Stimulated activated CD4-positive, alpha-beta T cell treated with anti-CD3 and anti-CD28 coated beads, Interleukin-1b, Interleukin-23, amount 100 ng/mL, for 1 hour (primary cell): ENCODE measurements around the gene ANKZF1.
"Not testable (repeated sequence)": the region's sequence is repeated elsewhere in the genome, so short reads cannot be mapped to it uniquely, and the experiment has no call there.

Source experiments
- DNase-seq, 2 donors: peaks; one replicate each; pipeline ENCODE4 v3.0.0-alpha.2; 2020; ENCODE audit warnings: low read depth in 2 of 2

Gene ANKZF1, protein sequence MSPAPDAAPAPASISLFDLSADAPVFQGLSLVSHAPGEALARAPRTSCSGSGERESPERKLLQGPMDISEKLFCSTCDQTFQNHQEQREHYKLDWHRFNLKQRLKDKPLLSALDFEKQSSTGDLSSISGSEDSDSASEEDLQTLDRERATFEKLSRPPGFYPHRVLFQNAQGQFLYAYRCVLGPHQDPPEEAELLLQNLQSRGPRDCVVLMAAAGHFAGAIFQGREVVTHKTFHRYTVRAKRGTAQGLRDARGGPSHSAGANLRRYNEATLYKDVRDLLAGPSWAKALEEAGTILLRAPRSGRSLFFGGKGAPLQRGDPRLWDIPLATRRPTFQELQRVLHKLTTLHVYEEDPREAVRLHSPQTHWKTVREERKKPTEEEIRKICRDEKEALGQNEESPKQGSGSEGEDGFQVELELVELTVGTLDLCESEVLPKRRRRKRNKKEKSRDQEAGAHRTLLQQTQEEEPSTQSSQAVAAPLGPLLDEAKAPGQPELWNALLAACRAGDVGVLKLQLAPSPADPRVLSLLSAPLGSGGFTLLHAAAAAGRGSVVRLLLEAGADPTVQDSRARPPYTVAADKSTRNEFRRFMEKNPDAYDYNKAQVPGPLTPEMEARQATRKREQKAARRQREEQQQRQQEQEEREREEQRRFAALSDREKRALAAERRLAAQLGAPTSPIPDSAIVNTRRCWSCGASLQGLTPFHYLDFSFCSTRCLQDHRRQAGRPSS

DNA sequence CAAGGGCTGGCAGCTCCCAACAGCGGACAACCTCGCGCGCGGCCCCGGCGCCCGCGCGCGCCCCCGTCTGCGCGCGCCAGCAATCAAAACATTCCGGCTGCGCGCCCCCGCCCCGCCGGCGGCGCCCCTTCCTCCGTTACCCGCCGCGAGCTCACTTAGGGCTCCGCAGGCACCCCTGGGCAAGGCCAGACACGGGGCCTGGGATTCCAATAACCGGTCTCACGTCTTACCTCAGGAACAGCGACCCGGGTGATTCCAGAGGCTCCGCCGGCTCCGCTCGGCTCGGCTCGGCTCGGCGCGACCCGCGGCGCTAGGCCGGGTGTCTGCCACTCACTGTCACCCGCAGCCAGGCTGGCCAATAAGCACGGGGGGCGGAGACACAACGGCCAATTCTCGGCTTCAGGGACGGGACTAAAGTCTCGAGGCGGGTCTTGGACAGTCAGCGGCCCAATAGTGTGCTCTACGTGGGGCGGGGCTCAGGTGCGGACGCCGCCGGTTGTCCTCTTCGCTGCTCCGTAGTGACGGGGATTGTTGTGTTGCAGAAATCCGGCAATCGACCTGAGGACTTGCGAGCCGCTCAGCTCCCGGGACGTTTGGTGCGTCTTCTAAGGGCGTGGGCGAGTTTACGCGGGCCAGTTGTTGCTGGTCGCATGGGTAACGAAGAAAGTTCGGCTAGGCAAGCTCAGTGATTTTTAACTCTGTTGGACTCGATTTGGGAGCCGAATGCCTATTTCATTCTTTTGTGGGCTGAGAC is at the start of gene ANKZF1, which contains the start of gene ATG9A:
TSS of gene ANKZF1 (plus strand) at position 502 of the 754 bp plus-strand sequence. CDS start 452 bp downstream, outside the sequence.
TSS of gene ATG9A (minus strand) at position 332 of the 754 bp plus-strand sequence. CDS start 1,612 bp downstream, outside the sequence.
- peak; percentile 93 to 95 for DNase-seq

DNA sequence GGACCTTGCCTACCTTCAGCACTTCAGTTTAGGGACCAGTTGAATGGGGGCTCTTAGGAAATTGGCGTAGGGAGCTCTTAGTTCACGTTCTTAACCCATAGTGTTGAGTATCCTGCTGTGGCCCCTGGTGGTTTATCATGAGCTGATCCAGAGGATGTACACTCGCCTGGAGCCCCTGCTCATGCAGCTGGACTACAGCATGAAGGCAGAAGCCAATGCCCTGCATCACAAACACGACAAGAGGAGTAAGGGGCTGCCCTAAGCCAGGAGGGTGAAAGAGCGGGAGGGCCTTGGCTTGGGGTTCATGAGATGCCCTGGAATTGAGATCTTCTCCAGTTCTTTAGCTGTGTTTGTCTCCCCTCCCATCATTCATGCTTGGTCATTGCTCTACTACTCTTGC is 48.6 kb upstream of the ANKZF1 start:
- no peak for DNase-seq

DNA sequence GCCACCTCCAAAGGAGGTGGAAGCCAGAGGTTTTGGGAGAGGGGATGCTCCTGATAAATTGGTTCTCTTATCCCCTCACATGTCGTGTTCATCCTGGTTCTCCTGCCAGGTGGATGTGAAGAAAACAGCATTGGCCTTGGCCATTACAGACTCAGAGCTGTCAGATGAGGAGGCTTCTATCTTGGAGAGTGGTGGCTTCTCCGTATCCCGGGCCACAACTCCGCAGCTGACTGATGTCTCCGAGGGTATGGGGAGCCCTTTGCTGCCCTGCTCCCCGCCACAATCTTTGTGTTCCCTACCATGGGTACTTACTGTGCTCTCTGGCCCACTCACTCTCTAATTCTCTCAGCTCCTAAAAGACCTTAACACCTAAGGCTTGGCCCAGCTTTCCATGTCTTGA is 48.1 kb upstream of the ANKZF1 start:
- DNase-seq = no peak

DNA sequence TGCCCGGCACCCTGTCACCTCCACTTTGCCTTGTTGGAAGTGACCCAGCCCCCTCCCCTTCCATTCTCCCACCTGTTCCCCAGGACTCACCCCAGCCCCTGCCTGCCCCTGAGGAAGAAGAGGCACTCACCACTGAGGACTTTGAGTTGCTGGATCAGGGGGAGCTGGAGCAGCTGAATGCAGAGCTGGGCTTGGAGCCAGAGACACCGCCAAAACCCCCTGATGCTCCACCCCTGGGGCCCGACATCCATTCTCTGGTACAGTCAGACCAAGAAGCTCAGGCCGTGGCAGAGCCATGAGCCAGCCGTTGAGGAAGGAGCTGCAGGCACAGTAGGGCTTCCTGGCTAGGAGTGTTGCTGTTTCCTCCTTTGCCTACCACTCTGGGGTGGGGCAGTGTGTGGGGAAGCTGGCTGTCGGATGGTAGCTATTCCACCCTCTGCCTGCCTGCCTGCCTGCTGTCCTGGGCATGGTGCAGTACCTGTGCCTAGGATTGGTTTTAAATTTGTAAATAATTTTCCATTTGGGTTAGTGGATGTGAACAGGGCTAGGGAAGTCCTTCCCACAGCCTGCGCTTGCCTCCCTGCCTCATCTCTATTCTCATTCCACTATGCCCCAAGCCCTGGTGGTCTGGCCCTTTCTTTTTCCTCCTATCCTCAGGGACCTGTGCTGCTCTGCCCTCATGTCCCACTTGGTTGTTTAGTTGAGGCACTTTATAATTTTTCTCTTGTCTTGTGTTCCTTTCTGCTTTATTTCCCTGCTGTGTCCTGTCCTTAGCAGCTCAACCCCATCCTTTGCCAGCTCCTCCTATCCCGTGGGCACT is 47.1 kb upstream of the ANKZF1 start:
- no peak for DNase-seq

DNA sequence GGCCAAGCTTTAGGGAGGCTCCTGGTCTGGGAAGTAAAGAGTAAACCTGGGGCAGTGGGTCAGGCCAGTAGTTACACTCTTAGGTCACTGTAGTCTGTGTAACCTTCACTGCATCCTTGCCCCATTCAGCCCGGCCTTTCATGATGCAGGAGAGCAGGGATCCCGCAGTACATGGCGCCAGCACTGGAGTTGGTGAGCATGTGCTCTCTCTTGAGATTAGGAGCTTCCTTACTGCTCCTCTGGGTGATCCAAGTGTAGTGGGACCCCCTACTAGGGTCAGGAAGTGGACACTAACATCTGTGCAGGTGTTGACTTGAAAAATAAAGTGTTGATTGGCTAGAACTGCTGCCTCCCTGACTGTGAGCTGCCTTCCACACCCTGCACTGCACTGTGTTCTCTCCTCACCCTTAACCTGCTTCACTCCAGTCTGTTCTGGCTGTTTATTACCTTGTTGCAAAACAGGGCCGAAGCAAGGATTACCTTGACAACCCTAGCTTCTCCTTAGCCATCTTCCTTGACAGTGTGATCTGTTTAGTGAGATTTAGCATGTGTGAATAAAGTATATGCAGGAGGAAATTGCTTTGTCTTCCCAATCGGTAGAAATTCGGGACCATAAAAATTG is 46.3 kb upstream of the ANKZF1 start:
- DNase-seq = no peak

DNA sequence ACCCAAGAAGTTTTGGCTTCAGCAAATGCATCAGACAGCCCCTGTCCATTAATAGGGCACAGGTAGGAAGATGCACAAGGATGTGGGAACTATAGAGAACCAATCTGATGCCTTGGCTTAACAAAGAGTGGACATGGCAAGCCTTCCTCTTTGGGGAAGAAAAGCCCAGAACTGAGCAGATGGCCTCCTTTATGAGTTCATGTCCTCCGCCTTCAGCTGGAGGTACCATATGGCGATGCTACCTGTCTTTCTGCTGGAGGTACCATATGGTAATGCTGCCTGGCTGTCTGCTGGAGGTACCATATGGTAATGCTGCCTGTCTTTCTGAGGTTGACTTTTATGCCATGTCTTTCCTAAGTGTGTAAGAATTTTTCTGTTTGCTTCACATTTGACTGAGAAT is 45.5 kb upstream of the ANKZF1 start:
- DNase-seq = no peak

DNA sequence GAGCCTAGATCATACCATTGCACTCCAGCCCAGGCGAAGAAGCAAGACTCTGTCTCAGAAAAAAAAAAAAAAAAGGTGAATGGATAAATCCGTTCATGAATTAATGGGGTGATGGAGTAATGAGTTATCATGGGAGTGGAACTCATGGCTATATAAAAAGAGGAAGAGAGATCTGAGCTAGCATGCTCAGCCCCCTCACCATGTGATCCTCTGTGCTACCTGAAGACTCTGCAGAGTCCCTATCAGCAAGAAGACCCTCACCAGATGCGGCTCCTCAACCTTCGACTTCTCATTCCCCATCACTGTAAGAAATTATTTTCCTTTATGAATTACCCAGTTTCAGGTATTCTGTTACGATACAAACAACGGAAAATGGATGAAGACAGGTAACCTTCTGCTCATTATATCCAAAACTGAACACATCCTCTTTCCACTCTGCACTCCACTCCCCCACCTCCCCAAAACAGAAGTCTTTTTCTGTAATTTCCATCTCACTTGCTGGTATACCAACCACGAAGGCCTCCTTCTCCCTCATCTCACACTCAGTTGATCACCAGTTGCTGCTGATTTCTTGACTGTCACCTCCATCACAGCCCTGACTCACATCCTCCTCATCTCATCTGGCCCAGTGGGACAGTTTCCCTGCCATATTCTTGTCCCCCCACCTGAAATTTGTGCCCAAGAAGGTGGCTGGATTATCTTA is 42.7 kb upstream of the ANKZF1 start:
- no peak for DNase-seq

DNA sequence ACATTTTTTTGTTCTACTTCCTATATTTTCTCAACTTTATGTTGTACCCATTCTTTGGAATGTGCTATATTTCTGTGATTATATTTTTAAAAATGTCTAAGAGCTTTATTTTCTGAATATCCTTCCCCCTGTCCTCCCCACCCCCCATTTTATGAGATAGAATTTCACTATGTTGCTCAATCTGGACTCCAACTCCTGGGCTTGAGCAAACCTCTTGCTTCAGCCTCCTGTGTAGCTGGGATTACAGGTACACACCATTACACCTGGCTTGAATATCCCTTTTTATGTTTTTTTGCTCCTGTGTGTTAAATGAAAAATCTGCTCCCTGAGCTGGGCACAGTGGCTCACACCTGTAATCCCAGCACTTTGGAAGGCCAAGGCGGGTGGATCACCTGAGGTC is 32.2 kb upstream of the ANKZF1 start:
- no peak for DNase-seq

DNA sequence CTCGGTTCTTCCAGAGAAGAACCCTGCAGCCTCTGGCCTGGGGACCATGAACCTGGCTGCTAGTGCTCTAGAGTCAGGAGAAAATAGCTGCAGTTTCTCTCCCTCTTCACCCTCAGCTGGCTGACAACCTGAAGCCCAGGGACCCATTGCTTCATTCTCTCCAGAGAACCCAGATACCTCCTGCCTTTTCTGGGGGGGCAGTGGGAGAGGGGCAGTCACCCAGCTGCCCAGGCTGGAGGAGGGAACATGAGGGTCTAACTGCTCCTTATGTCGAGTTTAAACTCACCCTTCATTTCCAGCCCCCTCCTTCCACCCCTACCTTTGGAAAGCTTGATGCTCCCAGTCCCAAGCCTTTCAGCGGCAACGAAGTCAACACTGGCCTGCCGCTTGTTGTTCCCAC is 30.6 kb upstream of the ANKZF1 start:
- DNase-seq = no peak

DNA sequence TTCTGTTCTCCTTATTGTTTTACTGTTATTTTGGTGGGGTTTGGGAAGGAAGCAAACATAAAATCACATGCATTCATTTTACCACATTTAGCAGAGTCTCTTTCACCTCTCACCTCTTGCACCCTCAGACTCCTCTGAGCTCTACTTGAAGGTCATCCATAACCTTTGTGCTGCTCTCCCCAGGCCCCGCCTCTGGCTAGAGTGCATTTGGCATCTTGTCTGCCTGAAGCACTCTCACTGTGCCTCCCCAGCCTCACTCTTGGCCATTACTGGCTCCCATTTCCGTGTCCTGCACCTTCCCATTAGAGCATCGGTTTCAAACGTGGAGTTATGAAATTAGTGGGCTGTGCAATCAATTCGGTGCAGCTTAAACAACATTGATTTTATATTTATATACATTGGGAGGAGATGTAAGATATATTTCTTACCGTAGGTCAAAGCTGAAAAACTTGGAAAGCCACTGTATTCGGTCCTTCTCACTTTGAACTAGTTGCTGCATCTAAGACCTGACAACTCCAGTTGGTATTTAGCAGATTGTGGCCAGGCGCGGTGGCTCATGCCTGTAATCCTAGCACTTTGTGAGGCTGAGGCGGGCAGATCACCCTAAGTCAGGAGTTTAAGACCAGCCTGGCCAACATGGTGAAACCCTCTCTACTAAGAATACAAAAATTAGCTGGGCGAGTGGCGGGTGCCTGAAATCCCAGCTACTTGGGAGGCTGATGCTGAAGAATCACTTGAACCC is 30.0 kb upstream of the ANKZF1 start:
- DNase-seq = no peak

DNA sequence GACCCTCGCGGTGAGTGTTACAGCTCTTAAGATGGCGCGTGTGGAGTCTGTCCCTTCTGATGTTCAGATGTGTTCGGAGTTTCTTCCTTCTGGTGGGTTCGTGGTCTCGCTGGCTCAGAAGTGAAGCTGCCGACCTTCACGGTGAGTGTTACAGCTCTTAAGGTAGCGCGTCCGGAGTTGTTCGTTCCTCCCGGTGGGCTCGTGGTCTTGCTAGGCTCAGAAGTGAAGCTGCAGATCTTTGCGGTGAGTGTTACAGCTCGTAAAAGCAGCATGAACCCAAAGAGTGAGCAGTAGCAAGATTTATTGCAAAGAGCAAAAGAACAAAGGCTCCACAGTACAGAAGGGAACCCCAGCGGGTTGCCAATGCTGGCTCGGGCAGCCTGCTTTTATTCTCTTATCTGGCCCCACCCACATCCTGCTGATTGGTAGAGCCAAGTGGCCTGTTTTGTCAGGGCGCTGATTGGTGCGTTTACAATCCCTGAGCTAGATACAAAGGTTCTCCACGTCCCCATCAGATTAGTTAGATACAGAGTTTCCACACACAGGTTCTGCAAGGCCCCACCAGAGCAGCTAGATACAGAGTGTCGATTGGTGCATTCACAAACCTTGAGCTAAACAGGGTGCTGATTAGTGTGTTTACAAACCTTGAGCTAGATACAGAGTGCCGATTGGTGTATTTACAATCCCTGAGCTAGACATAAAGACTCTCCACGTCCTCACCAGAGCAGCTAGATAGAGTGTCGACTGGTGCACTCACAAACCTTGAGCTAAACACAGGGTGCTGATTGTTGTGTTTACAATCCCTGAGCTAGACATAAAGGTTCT is 28.9 kb upstream of the ANKZF1 start:
- not testable (repeated sequence) for DNase-seq

DNA sequence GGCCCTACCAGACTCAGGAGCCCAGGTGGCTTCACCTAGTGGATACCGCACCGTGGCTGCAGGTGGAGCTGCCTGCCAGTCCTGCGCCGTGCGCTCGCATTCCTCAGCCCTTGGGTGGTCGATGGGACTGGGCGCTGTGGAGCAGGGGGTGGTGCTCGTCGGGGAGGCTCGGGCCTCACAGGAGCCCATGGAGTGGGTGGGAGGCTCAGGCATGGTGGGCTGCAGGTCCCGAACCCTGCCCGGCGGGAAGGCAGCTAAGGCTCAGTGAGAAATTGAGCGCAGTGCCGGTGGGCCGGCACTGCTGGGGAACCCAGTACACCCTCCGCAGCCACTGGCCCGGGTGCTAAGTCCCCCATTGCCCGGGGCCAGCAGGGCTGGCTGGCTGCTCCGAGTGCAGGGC is 28.3 kb upstream of the ANKZF1 start:
- not testable (repeated sequence) for DNase-seq

DNA sequence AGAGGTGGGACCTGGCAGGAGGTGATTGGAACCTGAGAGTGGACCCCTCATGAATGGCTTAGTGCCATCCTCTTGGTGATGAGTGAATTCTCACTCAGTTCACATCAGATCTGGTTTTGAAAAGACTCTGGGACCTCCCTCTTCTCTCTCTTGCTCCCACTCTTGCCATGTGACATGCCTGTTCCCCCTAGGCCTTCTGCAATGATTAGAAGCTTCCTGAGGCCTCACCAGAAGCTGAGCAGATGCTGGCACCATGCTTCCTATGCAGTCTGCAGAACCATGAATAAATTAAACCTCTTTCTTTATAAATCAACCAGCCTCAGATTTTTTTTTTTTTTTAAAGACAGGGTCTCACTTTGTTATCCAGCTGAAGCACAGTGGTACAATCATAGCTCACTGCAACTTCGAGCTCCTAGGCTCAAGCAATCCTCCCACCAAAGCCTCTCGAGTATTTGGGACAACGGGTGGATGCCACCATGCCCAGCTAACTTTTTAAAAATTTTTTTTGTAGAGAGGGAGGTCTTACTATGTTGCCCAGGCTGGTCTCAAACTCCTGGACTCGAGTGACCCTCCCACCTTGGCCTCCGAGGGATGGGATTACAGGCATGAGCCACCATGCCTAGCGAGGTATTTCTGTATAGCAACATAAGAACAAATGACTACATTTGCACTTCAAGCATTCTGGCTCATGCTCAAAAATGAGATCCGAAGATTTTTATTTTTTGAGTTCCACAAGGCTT is 25.0 kb upstream of the ANKZF1 start:
- DNase-seq = no peak

DNA sequence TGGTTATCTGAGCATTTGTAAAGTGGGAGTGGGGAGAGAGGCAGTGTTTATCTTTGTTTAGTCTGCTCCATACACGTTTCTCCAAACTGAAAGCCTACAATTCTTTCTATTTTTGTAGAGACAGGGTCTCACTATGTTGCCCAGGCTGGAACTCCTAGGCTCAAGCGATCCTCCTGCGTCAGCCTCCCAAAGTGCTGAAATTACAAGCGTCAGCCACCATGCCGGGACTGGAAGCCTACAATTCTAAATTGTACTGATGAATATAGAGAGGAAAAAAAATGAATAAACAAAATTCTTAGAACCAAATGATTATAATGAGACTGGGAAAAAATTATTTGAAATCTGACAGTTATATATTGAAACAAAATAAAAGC is 24.5 kb upstream of the ANKZF1 start:
- DNase-seq = no peak

DNA sequence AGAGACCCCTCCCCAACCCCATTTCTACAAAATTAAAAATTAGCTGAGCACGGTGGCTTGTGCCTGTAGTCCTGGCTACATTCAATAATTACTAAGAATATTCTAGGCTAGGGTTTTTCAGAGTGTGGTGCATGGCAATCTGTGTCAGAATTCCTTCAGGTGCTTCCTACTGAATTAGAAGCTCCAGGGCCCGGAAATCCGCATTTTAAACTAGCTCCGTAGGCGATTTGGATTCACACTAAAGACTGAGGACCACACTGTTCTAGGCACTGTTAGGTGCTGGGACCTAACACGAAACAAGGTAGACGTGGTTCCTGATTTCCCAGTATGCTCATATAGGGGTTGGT is 23.7 kb upstream of the ANKZF1 start:
- no peak for DNase-seq

DNA sequence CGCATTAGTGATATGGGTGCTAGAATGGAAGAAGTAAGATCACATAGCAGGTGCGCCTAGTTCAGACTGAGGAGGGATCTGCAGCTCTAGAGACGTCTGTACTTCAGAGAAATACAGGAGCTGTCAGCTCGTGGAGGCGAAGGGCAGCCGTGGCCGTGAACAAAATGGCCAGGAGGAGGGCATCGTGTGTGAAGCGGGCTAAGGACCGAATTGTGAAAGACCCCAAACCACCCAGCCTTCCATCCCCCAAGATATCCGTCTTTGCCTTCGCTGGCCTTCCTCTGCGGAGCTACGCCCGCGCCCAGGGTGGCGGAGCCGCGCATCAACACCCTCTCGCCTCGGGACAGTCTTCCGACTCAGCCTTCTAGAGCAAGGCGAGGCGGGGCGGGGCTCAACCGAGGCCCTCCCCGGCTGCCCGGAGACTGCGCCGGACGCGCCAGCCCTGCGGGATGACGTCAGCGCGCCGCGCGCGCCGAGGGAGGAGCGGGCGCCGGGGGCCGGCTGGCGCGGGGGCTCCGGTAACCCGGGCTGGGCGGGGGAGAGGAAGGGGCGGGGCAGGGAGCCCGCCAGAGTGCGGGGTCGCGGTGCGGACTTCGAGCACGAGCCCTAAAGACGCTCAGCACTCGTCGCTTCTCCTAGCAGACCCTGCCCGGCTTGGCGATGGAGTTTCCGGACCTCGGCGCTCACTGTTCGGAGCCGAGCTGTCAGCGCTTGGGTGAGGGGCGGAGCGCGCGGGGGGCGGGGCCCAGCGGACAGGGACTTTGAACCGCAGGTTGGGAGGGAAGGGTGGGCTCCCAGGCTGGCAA is 23.1 kb upstream of the ANKZF1 start, which contains the start of gene ZFAND2B:
TSS of gene ZFAND2B (plus strand) at position 455 of the 806 bp plus-strand sequence. CDS start at position 661, 206 bp downstream.
- DNase-seq = peak; percentile 86 to 90
